Measurements from ENCODE around the gene ALDH7A1.

ALDH7A1 gene

DNA sequence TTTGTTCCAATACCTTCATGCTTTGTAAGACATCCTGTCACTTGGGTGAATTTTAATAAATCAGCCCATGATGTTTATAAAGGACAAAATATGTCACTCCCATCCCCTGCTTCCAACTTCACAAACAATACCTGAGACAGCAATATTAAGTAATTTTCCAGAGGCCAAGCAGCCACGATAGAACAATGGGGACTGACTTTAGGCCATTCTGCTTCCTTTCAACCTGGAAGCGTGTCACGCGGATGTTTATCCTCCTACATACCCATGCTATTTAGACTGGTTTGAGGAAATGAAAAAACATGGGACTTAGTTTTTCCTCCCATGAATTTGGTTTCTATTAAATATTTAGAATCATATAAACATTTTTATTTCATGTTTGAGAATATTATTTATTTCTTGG is 88.9 kb downstream of the ALDH7A1 start:
- DNase-seq = no peak

DNA sequence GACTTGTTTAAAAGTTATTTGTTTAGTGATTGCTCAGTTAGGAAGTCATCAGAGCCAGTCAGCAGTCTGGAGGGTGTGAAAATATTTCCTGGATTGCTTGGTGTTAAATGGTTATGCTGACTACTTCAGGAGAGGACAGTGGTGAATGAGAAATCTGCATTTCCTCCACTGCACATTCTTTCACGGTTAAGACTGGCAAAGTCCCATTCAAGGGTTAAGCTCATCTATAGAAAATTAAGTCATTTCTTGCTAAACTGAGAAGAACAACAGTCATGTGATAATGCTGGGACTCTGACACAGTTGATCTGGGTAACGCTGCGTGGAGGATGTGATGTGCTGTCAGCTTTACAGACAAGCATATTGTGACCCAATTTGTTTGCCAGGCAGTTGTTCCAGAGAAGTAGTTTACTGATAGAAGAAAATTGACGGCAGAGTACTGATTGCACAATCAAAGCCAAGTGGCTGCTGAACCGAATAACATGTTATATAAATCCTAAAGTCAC is 91.4 kb downstream of the ALDH7A1 start:
- DNase-seq = no peak

DNA sequence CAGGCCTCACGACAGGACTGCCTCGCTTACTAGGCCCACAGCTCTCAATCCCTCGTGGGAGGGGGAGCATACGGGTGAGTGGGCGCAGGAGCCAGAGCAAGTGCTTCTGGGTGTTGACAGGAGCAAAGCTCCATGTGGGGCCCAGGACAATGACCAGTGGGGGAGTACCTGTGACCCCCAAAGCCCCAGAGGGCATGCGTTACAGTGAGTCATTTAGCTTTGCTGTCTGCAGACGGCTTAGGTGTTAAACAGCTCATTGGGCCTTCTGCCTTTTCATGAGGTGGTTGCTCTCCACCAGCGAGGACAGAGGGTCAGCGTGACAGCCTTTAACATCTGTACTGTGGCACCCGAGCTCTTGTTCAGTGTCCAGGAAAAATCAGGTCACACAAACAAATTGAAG is 93.6 kb downstream of the ALDH7A1 start:
- no peak for DNase-seq

DNA sequence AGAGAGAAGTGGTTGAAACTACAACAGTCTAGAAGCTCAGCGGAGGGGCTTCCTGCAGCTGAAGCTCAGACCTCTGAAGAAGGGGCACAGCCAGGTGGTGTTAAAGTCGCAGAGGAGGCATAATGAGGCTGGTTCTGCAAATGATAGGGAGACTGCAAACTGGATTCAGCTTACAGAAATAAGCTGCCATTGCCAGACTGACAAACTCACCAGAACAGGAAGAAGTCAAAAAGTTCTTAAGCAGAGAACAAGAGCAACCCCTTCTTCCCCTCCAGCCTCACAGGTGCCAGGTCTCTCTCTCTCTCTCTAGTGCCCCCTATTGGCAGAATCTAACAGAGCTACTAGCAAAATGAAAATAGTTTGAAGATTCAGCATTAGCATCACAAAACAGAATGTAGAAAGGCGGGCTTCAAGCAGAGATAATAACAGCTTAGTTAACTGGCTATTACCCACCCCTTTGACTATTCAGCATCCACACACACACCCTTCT is 95.1 kb downstream of the ALDH7A1 start:
- DNase-seq = peak; percentile 20 to 61

GRCh38 chr5:126499278-126499677 is 95.7 kb downstream of the ALDH7A1 start:
- DNase-seq = no peak

- DNase-seq = no peak
Observed at GRCh38 chr5:126497506-126497905, 97.5 kb downstream of the ALDH7A1 start.

DNA sequence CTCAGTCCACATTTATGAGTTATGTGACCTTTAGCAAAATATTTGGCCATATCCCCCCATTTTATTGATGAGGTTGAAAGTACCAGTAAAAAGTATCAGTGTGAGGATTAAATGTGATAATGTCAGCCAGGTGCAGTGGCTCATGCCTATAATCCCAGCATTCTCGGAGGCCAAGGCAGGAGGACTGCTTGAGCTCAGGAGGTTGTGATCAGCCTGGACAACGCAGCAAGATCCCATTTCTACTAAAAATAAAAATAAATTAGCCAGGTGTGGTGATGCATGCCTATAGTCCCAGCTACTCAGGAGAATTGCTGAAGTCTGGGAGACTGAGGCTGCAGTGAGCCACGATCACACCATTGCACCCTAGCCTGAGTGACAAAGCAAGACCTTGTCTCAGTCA is 100.6 kb downstream of the ALDH7A1 start:
- DNase-seq = no peak

DNA sequence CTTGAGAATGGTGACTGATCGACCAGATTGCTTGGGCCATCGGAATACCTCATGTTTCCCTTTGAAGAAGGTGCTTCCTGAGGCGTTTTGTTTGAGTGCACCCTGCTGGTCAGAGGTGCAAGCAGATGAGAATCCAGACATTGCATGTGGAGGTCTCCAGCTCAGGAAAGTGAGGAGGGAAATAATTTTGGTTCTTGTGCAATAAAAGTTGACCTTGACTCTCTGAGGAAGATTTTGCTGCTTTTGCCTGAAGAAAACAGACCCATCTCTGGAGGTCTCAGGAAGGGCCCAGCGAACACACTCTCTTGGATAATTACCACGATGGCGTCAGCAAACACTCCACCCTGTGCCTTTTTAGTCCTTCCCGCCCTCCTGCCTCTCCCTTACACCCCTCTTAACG is 102.1 kb downstream of the ALDH7A1 start:
- DNase-seq = peak in 1 of 2 donors; percentile 14

GRCh38 chr5:126490167-126490940 is 104.7 kb downstream of the ALDH7A1 start:
- no peak for DNase-seq

DNA sequence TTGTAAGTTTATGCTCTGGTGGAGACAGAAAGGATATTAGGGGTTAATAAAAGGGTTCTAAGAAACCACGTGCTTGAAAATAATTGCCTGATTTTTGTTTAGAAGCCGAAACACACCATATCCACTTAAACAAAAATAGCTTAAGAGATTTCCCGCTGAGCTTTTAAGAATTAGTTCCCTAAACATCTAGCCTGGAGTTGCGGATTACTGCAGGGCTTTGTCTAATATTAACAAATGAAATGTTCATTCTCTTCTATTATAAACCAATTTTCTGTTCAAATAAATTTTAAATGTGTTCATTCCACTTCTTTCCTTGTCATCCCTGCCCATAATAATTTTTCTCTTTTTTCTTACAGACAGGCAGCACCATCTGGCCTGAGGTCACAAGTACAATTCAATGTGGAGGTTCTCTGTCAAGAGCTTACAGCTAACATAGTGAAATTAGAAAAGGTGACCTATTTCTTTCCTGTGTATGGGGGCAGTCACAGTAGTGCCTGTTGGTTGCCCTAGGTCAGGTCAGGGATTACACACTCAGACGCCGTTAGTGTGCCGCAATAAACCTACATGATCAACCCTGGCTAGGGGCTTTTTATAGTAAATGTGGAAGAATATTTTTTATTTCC is 106.5 kb downstream of the ALDH7A1 start:
- DNase-seq = no peak

GRCh38 chr5:126487596-126487995 is 107.4 kb downstream of the ALDH7A1 start:
- no peak for DNase-seq

DNA sequence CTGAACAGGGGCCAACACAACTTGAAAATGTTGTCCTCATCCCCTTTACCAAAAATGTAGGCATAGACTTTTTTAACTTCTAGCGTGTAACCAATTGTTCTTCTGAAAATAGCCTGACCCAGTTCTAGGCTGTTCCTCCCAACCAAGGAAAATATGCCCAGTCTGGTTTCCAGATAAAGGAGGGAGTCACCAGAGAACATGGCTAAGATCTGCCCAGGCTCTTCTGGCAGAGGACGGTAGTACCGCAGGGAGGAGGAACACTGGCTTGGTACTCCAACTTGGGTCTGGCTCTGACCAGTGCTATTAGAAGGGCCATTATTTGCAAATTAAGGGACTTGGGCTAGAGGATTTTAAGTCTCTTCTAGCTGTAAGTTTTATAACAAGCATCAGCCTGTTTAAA is 108.7 kb downstream of the ALDH7A1 start:
- DNase-seq = no peak

DNA sequence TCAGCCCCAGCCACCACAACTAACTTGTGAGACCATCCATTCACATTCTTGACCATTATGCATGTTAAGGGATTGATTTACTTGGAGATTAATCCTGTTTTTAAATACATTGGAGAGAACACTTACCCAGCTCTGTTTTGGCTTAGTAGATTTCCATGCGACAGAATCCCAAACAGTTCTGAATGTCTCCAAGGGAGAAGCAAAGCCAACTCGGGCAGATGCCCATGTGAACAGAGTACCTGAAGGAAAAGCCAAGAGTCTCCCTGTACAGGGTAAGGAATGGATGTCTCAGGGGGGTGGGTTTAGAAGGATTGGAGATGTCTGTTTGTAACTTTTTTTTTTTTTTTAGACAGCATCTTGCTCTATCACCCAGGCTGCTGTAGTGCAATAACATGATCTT is 110.8 kb downstream of the ALDH7A1 start:
- no peak for DNase-seq

DNA sequence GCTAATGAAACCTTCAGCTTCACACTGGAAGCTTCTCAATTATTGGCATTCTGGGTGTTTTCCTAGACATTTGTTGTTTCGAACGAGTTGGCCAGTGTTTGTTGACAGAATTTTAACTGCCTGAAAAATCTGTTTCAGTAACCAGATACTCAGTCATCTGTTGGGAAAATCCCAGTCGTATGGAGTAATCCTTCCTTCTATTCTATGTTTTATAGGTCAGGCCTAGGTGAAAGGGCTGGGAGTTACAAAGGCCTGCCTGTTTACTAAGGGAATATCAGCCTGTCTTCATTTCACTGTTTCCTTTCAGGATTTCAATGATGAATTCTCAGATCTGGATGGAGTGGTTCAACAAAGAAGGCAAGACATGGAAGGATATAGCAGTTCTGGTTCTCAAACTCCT is 111.9 kb downstream of the ALDH7A1 start:
- DNase-seq = no peak

GRCh38 chr5:126482591-126482990 is 112.4 kb downstream of the ALDH7A1 start:
- no peak for DNase-seq

DNA sequence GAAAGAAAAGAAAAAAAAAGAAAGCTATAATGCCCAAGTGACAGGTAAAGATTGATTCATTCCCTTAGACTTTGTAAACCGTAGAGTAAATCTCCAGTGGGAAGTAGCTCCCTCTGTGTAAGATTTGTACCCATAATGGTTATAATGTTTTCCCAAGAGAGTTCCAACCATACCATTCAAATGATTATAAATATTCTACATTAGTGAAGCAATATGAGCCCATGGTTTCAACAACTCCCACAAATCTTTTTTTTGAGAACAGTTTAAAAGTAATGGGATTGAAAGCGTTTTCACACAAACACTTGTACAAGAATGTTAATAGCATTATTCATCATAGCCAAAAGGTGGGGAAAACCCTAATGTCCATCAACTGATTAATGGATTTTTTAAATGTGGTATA is 113.8 kb downstream of the ALDH7A1 start:
- DNase-seq = no peak
